OCI-LY7 (cell line): ENCODE measurements around the gene AGMO.

Experiments
- CTCF ChIP-seq: fragments of 200-600 bp; sonication (generic); conservative IDR thresholded peaks from 2 replicates; pipeline ENCODE4 v1.5.1; 2014; ENCODE audit warnings: mild to moderate bottlenecking, antibody characterized with exemption, low read length, moderate library complexity, mixed read lengths
- EZH2phosphoT487 ChIP-seq: fragments of 200-600 bp; sonication (generic); IDR thresholded peaks from 2 replicates; pipeline ENCODE4 v1.6.1; 2018; ENCODE audit warnings: low read depth, borderline replicate concordance, mild to moderate bottlenecking, mixed run types, antibody characterized with exemption, low read length, moderate library complexity, mixed read lengths

- no peak for TF ChIP-seq CTCF
- no peak for TF ChIP-seq EZH2phosphoT487
Observed at GRCh38 chr7:15418264-15418663, 143.6 kb downstream of the AGMO start.
